GM12872 (cell line): ENCODE results near the gene PIGP.

ENCODE experiments used
- CTCF ChIP-seq: IDR thresholded peaks from 3 replicates; pipeline ENCODE4 v1.5.1; 2011; ENCODE audit warnings: low read depth, mild to moderate bottlenecking, low read length, moderate library complexity; ENCODE audit not compliant: insufficient read depth

PIGP gene

DNA sequence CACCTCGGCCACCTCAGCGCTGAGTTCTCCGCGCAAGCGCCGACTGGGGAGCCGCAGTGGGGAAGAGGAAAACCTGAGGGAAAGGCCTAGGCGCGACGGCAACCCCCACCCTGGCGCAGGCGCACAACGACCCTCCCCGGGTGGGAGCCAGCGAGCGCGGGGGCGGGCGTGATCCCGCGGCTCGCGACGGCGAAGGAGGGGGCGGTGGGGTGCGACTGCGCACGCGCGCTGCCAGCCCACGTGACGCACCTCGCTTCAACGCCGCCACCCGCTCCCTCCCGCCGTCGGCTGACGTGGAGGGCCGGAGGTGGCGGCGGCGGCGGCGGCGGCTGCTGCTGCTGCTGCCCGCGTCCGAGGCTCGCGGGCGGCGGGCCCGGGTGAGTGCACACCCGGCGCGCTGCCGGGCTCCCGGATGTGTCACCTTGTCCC lies at the start of gene PIGP, which contains the start of gene TTC3:
TSS of gene PIGP (minus strand) at position 84 of the 429 bp plus-strand sequence. CDS start 556 bp downstream, outside the sequence.
TSS of gene TTC3 (plus strand) at position 267 of the 429 bp plus-strand sequence. CDS start 14,004 bp downstream, outside the sequence.
- TF ChIP-seq CTCF: no peak

DNA sequence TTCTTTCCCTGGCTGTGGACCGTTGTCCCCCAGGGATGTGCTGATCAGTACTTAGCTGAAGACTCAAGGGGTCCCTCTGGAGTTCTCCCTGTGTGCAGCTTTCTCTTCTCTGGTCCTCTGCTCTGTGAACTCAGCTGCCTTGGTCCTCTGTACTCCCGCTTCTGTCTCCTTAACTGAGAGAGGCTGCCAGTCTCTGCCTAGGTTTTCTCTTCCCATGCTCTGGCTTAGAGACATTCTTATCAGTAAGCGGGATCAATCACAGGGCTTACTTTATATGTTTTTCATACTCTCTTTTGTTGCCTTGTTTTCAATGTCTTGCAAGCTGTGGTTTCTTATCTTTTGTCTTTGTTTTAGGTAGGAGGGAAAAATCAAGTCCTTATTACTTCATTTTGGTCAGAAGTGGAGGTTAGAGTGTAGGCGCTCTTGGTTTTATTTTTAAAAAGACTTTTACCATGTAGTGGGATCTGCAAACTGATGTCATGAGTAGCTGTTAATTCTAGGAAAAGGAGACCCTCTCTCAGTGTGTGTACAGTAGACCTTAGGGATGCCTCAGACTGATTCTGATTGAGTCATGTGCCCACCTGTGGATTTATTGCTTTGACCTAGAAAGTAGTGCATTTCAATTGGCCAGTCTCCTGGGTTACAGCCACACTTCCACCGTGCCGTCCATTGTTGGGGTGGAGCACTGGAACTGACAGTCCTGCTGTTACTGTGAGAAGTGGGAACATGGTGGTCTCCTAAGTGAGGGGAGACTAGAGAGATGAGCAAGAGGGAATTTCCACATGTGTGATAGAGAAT lies 46.7 kb upstream of the PIGP start:
- TF ChIP-seq CTCF: no peak

DNA sequence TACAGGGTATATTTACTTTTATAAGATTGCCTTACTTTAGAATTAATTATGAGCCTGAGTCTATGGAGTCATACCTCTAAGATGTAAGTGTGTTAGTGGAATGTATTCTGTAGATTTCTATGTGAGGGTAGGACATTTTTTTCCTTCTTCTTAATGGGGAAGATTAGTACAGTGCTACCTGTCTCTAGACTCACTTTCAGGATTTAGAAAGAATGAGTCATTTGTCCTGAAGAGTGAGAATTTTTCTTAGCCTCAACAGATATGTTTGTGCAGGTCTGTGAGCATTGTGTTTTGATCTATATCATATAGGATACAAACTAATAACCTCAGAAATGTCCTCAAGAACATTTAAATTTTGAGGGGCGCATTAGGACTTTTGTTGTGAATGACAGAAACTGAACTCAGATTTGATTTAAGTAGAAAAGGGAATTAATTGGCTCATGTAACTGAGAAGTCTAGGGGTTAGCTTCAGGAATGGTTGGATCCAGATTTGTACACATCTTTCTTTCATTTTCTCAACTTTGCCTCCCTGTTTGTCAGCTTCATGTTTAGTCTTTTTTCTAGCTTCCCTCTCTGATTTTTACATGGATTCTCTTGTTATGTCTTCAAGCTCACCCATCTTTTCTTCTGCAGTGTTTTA lies 45.4 kb upstream of the PIGP start:
- no peak for TF ChIP-seq CTCF

- TF ChIP-seq CTCF: no peak
These were observed 44.3 kb upstream of the PIGP start for GRCh38 chr21:37117204-37117603.

GRCh38 chr21:37106998-37107397 lies 34.1 kb upstream of the PIGP start:
- TF ChIP-seq CTCF: no peak

GRCh38 chr21:37101384-37101783 lies 28.5 kb upstream of the PIGP start:
- no peak for TF ChIP-seq CTCF

- TF ChIP-seq CTCF: no peak
These were observed 27.4 kb upstream of the PIGP start for GRCh38 chr21:37100316-37100715.
